ENCODE results near the gene MIP. TPM values are rescaled to one million over a fixed set of nuclear protein-coding genes. Genes with fewer than 3 reads are reported as not detected.

Gene MIP
- total RNA-seq, 1 experiment from 2014 or later: not detected

GRCh38 chr12:56474389-56474788 lies 19.9 kb upstream of the MIP start:
- Histone ChIP-seq H3K27me3 (replicated peaks; ENCODE audit: control insufficient read depth, insufficient read depth, low read length) (no peaks in the 10 kb centered on the region), H3K4me3 (ENCODE audit: low read depth, low read length) (no peak overlapping the region), H3K9me3 (no peaks in the 10 kb centered on the region), H3K36me3 (ENCODE audit: control insufficient read depth, insufficient read depth, low read length) (no peaks in the 10 kb centered on the region), H3K4me1 (0 out of 2 replicates have a peak, but pooled peaks cover 5% of the 10 kb centered on the region)
- Mint-ChIP-seq H3K9me3 (ENCODE audit: unreplicated experiment) (no peaks in the 10 kb centered on the region), H3K27ac (ENCODE audit: unreplicated experiment) (no peak overlapping the region), H3K27me3 (ENCODE audit: insufficient read depth, unreplicated experiment) (no peaks in the 10 kb centered on the region), H3K4me1 (ENCODE audit: low read depth, unreplicated experiment) (peaks cover 6% of the 10 kb centered on the region), H3K4me3 (ENCODE audit: unreplicated experiment) (no peak overlapping the region), H3K36me3 (ENCODE audit: insufficient read depth, unreplicated experiment) (peaks cover 31% of the 10 kb centered on the region)
- intact Hi-C loops (cut with micrococcal nuclease; ENCODE audit: unreplicated experiment): no loop called here
- BruUV-seq (replicated peaks): no TSS peak
- no peak for DNase-seq
- no peak for TF ChIP-seq CTCF (IDR thresholded peaks at IDR 0.05; ENCODE audit: insufficient read depth in 1 of 2, low read depth in 1 of 2, low read length in 1 of 2, severe bottlenecking in 1 of 2, unreplicated experiment in 1 of 2)
- ChIA-PET POLR2A (no interaction called here), CTCF (no interaction called here)

- POLR2A ChIA-PET: interaction anchor here (0.5 kb wide), 1 partner anchor 401 kb away, joined by 10 read pairs; no protein-coding TSS in a partner anchor
- H3K4me1 Mint-ChIP-seq (ENCODE audit: low read depth, unreplicated experiment): peaks cover 6% of the 10 kb centered on the region
- no TSS peak for BruUV-seq (replicated peaks)
- H3K4me3 Mint-ChIP-seq (ENCODE audit: unreplicated experiment): peak overlapping the region; percentile 96
- Histone ChIP-seq H3K27me3 (replicated peaks; ENCODE audit: control insufficient read depth, insufficient read depth, low read length) (no peaks in the 10 kb centered on the region), H3K4me1 (peaks cover 11% of the 10 kb centered on the region; the same call in 1 of the 2 replicates), H3K9me3 (no peaks in the 10 kb centered on the region), H3K4me3 (ENCODE audit: low read depth, low read length) (peak overlapping the region; percentile 66), H3K36me3 (ENCODE audit: control insufficient read depth, insufficient read depth, low read length) (no peaks in the 10 kb centered on the region)
- no peaks in the 10 kb centered on the region for H3K27me3 Mint-ChIP-seq (ENCODE audit: insufficient read depth, unreplicated experiment)
- H3K9me3 Mint-ChIP-seq (ENCODE audit: unreplicated experiment): no peaks in the 10 kb centered on the region
- intact Hi-C loops (cut with micrococcal nuclease; ENCODE audit: unreplicated experiment): loop anchor here (5.0 kb wide), 1 partner anchor 277 kb away; no protein-coding TSS in a partner anchor
- H3K36me3 Mint-ChIP-seq (ENCODE audit: insufficient read depth, unreplicated experiment): peaks cover 22% of the 10 kb centered on the region
- TF ChIP-seq CTCF (IDR thresholded peaks at IDR 0.05; ENCODE audit: insufficient read depth in 1 of 2, low read depth in 1 of 2, low read length in 1 of 2, severe bottlenecking in 1 of 2, unreplicated experiment in 1 of 2): no peak
- H3K27ac Mint-ChIP-seq (ENCODE audit: unreplicated experiment): peak overlapping the region; percentile 99
- DNase-seq: peak in 1 of 2 experiments; percentile 16
- CTCF ChIA-PET: no interaction called here
These were observed 14.8 kb upstream of the MIP start for GRCh38 chr12:56469007-56469930.

GRCh38 chr12:56468216-56469006 lies 14.0 kb upstream of the MIP start, which contains the start of gene SPRYD4:
TSS of gene SPRYD4 (plus strand) at chr12:56468578. CDS start at chr12:56468592, 14 bp downstream.
- TF ChIP-seq CTCF (IDR thresholded peaks at IDR 0.05; ENCODE audit: insufficient read depth in 1 of 2, low read depth in 1 of 2, low read length in 1 of 2, severe bottlenecking in 1 of 2, unreplicated experiment in 1 of 2): peak in 1 of 2 experiments; percentile 38
- Mint-ChIP-seq H3K27ac (ENCODE audit: unreplicated experiment) (peak within 1 kb of the TSS; percentile 99), H3K4me3 (ENCODE audit: unreplicated experiment) (peak within 1 kb of the TSS; percentile 96), H3K27me3 (ENCODE audit: insufficient read depth, unreplicated experiment) (no peaks in the 10 kb centered on the region), H3K36me3 (ENCODE audit: insufficient read depth, unreplicated experiment) (peaks cover 17% of the 10 kb centered on the region), H3K4me1 (ENCODE audit: low read depth, unreplicated experiment) (peaks cover 6% of the 10 kb centered on the region), H3K9me3 (ENCODE audit: unreplicated experiment) (no peaks in the 10 kb centered on the region)
- ChIA-PET POLR2A (interaction anchor here (0.5 kb wide), 1 partner anchor 400 kb away, joined by 10 read pairs; no protein-coding TSS in a partner anchor), CTCF (no interaction called here)
- Histone ChIP-seq H3K4me3 (ENCODE audit: low read depth, low read length) (peak within 1 kb of the TSS; percentile 66), H3K27me3 (replicated peaks; ENCODE audit: control insufficient read depth, insufficient read depth, low read length) (no peaks in the 10 kb centered on the region), H3K9me3 (no peaks in the 10 kb centered on the region), H3K4me1 (peaks cover 15% of the 10 kb centered on the region; the same call in 1 of the 2 replicates), H3K36me3 (ENCODE audit: control insufficient read depth, insufficient read depth, low read length) (no peaks in the 10 kb centered on the region)
- DNase-seq: peak; percentile 89 to 92
- TSS peak; percentile 51 for BruUV-seq (replicated peaks)
- intact Hi-C loops (cut with micrococcal nuclease; ENCODE audit: unreplicated experiment): loop anchor here (1.0 to 5.0 kb wide), 3 partner anchors 134 to 276 kb away; no protein-coding TSS in a partner anchor
